Urothelium cell line (cell line): ENCODE data around the gene TBC1D24.
"Not testable (repeated sequence)": the region's sequence is repeated elsewhere in the genome, so short reads cannot be mapped to it uniquely, and the experiment has no call there.

Experiments used
- DNase-seq: peaks from one replicate; pipeline ENCODE4 v3.0.0; 2011; ENCODE audit warnings: low spot score, mixed read lengths
- FAIRE-seq: peaks from 2 replicates; lab custom pipeline; 2011; peaks lifted over from hg19 to GRCh38; lab: Jason Lieb, UNC

Gene TBC1D24

GRCh38 chr16:2529961-2530628 is 55.2 kb downstream of the TBC1D24 start:
- DNase-seq (no peak), FAIRE-seq (peak; percentile 37)

DNA sequence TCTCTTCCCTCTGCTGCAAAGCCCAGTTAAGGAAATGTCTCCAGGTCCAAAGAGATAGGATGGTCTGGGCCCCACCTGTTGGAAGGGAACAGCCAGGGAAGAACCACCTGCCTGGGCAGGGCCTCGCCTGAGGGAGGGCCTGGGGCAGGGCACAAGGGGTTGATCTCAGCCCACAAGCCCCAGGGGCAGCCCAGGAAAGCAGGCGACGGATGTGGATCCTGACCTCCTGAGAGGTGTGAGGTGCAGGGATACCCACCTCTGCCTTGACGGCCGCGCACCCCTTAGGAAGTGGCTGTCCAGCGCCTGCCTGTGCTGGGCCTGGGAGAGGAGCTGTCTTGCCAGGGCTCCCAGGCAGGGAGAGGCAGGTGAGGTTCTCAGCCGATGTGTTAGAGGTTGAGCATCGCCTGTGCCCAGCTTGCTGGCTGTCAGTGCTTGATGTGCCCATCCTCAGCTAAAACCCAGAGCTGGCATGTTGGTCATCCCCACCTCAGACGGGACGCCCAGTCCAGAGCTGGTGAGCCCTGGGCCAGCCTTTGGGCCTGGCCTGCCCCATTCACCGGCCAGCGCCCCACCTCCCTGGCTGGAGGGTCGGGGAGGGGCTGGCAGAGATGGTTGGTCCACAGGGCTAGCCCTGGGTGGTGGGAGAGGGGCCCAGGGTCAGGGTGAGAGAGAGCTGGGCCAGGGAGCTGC is 55.8 kb downstream of the TBC1D24 start:
- DNase-seq (no peak), FAIRE-seq (no peak)

- DNase-seq (no peak), FAIRE-seq (no peak)
These were observed 56.4 kb downstream of the TBC1D24 start, which contains the start of gene CEMP1 for GRCh38 chr16:2531371-2531695. Gene CEMP1 (minus strand): TSS chr16:2531408. CDS start chr16:2531073, 335 bp downstream.

GRCh38 chr16:2531696-2532493 is 57.0 kb downstream of the TBC1D24 start:
- DNase-seq (peak; percentile 98), FAIRE-seq (peak; percentile 95)

- FAIRE-seq, result peak; percentile 91
- peak; percentile 59 for DNase-seq
These were observed 57.7 kb downstream of the TBC1D24 start for GRCh38 chr16:2532494-2533141.

- not testable (repeated sequence) for FAIRE-seq, DNase-seq
These were observed 58.3 kb downstream of the TBC1D24 start for GRCh38 chr16:2533142-2533755.

GRCh38 chr16:2533912-2534311 is 59.0 kb downstream of the TBC1D24 start:
- FAIRE-seq, result no peak
- no peak for DNase-seq

GRCh38 chr16:2534335-2534734 is 59.4 kb downstream of the TBC1D24 start:
- FAIRE-seq, DNase-seq: not testable (repeated sequence)

DNA sequence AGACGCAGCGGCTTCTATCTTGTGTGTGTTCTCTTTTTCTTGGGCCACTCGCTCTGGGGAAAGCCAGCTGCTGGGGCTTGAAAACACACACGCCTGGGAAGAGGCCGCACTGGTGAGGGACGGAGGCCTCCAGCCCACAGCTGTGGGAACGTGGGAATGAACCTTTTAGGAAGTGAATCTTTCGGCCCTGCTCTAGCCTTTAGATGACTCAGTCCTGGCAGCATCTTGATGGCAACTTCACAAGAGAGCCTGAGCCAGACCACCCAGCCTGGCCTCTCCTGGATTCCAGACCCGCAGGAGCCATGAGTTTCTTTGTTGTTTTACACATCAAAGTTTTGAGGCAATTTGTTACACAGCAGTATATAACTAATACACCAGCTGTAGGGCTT is 60.7 kb downstream of the TBC1D24 start:
- FAIRE-seq, result no peak
- DNase-seq, result no peak

DNA sequence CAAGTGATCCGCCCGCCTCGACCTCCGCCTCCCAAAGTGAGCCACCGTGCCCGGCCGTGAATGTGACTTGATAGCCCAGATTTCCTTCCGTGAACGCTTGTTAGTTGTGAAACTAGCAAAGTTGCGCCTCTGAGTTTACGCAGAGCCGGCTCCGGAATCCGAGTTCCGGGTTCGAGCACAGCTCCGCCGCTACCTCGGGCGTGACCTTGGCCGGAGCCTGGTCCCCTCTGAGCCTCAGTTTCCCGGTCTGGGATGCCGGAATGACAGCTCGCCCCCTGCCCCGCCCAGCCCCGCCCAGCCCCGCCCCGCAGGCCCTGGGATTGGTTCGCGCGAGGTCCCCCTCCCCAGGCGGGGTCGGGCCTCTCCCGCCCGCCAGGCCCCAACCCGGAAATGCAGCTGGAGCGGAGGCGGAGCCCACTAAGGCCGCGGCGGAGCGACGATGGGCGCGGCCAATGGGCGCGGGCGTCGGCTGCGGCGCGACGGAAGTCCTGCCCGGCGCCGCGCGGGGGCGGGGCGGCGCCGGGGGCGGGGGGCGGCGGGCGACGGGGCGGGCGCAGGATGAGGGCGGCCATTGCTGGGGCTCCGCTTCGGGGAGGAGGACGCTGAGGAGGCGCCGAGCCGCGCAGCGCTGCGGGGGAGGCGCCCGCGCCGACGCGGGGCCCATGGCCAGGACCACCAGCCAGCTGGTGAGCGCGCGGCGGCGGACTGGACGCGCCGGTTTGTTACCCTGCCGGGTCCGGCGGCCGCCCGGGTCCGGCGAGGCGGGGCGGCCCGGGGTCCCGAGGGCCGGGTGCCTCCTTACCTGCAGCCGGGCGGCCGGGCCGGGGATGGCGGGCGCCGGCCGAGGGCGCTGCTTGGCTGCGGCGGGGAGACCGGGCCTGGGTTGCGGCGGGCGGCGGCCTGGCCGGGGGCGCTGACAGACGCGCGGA is 62.8 kb downstream of the TBC1D24 start, which contains the start of gene PDPK1:
Gene PDPK1 (plus strand): TSS at position 571 of the 929 bp plus-strand sequence. CDS start 92 bp downstream, at position 663.
- FAIRE-seq, result no peak
- DNase-seq, result peak; percentile 97

DNA sequence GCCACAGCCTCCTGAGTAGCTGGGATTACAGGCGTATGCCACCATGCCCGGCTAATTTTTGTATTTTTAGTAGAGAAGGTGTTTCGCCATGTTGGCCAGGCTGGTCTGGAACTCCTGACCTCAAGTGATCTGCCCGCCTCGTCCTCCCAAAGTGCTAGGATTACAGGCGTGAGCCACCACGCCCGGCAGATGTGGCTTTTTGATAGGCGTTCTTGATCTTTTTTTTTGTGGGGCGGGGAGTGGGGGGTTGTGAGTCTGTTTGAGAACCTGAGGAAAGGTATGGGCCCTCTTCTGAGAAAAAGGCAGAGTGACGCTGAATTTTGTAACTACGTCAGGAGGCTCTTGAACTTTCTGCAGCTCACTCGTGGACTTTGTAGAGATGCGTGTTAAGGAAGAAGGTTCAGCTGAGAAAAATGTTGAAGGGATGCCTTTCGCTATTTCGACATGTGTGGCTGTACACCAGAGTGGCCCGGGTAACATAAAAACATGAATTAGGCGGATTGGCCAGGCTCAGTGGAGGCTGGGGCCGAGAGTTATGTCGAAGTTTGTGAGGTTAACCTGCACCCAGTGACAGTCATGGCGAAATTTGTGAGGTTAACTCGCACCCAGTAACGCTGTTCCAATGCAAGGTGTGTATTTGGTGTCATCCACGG is 64.4 kb downstream of the TBC1D24 start:
- not testable (repeated sequence) for DNase-seq, FAIRE-seq

GRCh38 chr16:2539845-2540458 is 65.0 kb downstream of the TBC1D24 start:
- FAIRE-seq, DNase-seq: not testable (repeated sequence)

DNA sequence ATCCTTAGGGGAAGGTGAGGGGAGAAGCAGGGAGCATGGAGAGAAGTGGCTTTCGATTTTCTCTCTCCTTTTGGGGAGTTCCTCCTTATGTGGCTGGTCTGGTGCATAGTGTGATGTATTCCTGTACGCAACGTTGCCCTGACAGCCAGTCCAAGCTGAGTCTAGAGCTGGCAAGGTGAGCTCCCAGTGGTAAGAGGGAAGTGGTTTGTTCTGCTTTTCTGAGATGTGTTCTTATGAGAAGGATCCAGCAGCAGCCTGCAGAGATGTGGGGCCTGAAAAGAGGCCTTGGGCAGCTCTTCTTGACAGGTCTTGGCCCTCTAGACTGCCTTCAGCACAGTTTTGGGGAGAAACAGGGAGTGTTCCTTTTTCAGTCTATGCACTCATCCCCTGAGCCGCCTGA is 66.0 kb downstream of the TBC1D24 start:
- not testable (repeated sequence) for FAIRE-seq, DNase-seq

DNA sequence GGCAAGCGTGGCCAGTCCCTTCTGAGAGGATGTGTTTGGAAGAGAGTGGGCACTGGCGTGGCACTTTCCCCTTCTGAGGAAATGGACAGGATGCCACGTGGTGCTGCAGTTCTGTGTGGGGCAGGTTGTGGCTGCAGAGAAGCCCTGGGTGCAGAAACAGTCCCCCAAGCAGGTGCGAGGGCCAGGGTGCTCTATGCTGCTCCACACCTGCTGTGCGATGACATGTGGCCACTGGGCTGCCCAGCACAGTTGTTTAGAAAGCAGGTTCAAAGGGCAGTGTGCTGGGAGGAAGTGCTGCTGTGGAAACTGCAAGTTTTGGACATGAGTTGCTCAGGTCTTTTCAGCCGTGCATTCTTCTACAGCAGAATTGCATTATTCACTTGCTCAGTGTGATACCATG is 66.5 kb downstream of the TBC1D24 start:
- not testable (repeated sequence) for DNase-seq, FAIRE-seq

DNA sequence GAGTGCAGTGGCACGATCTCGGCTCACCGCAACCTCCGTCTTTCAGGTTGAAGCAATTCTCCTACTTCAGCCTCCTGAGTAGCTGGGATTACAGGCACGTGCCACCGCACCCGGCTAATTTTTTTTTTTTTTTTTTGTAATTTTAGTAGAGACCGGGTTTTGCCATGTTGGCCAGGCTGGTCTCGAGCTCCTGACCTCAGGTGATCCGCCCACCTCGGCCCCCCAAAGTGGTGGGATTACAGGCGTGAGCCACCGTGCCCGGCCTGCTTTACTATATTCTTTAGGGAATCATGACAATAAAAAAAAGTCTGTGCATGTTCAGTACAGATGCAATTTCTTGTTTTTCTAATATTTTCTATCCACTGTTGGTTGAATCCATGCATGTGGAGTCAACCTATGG is 68.8 kb downstream of the TBC1D24 start:
- DNase-seq, FAIRE-seq: not testable (repeated sequence)

DNA sequence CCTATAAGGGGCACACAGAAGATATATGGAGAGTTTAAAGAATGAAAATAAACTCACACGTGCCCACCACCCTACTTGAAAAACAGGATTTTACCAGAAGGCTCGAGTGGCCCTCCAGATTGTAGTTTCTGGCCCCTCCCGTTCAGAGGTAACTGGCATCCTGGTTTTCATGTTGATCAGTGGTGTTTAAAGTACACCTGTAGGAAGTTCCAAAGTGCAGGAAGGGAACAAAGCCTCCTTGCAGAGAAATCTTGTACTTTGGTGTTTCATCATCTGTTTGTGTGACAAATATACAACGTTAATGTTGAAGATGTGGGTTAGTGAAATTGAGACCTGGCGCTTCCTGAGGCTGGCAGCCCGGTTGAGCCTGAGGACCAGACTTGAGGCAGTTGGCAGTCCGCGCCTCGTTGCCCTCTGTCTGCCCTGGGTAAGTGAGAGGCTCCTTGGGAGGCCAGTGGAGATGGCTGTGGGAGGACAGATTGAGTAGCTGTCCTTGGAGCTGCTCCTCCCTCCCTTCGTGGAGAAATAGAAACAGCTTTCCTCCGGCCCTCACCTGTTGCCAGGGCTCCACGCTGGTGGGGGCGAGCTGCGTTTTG is 75.5 kb downstream of the TBC1D24 start:
- not testable (repeated sequence) for DNase-seq
- peak; percentile 13 for FAIRE-seq

GRCh38 chr16:2551420-2551889 is 76.5 kb downstream of the TBC1D24 start:
- not testable (repeated sequence) for DNase-seq, FAIRE-seq
